ENCODE measurements around the gene RIC3. TPM values are rescaled to one million over a fixed set of nuclear protein-coding genes. Genes with fewer than 3 reads are reported as not detected.

Gene RIC3
- total RNA-seq, 1 donor from 2014 or later, result 8.9 TPM

DNA sequence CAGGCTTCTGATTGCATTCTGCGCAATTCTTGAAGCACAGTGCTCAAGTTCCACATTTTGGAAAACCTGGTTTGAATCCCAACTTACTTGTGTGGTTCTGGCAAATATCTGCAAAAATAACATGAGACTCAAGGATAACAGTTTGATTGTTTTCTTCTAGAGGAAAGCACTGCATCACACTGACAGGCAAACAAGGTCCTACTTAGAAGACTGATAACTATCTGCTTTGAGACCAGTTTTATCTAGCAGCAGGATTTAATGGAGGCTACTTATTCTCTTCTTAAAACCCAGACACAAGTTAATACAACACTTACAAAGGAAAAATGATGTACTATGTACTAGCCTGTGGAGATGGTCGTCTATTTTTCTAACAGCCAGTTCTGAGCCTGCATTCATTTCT is 41.4 kb downstream of the RIC3 start:
- Mint-ChIP-seq H3K27me3 (ENCODE audit: low read depth) (no peaks in the 10 kb centered on the region), H3K27ac (ENCODE audit: unreplicated experiment) (no peak overlapping the region), H3K9me3 (no peaks in the 10 kb centered on the region), H3K36me3 (ENCODE audit: low read depth) (no peaks in the 10 kb centered on the region), H3K4me1 (no peaks in the 10 kb centered on the region), H3K4me3 (no peak overlapping the region)
- DNase-seq (ENCODE audit: low read depth, low spot score), result no peak
- TF ChIP-seq, protein P1, sequence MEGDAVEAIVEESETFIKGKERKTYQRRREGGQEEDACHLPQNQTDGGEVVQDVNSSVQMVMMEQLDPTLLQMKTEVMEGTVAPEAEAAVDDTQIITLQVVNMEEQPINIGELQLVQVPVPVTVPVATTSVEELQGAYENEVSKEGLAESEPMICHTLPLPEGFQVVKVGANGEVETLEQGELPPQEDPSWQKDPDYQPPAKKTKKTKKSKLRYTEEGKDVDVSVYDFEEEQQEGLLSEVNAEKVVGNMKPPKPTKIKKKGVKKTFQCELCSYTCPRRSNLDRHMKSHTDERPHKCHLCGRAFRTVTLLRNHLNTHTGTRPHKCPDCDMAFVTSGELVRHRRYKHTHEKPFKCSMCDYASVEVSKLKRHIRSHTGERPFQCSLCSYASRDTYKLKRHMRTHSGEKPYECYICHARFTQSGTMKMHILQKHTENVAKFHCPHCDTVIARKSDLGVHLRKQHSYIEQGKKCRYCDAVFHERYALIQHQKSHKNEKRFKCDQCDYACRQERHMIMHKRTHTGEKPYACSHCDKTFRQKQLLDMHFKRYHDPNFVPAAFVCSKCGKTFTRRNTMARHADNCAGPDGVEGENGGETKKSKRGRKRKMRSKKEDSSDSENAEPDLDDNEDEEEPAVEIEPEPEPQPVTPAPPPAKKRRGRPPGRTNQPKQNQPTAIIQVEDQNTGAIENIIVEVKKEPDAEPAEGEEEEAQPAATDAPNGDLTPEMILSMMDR (conservative IDR thresholded peaks at IDR 0.05), result no peak

DNA sequence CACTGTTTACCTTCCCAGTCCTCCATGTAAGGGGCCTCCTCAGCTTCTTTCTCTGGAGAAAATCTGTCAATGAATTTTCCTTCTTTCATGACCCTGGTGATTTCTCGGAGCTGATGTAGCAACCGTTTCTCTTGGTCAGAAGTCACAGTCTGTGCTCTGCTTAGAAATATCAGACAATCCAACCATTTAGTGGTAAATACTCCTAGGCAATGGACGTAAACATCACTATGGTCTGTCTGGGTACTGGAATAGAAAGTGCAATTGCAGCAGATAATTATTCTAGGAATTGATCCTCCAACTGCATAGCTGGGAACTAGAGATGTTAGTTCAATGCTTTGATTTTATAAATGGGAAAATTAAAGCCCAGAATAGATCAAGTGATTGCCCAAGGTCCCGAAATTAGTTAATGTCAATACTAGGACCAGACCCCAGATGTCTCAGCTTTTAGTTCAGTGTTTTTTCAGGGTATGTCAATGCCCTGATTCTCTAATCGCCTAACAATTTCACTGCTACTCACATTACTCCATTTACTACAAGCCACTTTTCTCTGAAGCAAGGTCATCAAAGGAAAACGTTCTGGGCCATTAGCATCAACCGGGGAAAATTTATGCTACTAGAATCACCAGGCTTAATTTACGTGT is 42.1 kb downstream of the RIC3 start:
- TF ChIP-seq, protein P1 (conservative IDR thresholded peaks at IDR 0.05), result no peak
- no peak for DNase-seq (ENCODE audit: low read depth, low spot score)
- Mint-ChIP-seq H3K9me3 (no peaks in the 10 kb centered on the region), H3K4me1 (no peaks in the 10 kb centered on the region), H3K27me3 (ENCODE audit: low read depth) (no peaks in the 10 kb centered on the region), H3K36me3 (ENCODE audit: low read depth) (peaks cover 3% of the 10 kb centered on the region), H3K27ac (ENCODE audit: unreplicated experiment) (no peak overlapping the region), H3K4me3 (no peak overlapping the region)

DNA sequence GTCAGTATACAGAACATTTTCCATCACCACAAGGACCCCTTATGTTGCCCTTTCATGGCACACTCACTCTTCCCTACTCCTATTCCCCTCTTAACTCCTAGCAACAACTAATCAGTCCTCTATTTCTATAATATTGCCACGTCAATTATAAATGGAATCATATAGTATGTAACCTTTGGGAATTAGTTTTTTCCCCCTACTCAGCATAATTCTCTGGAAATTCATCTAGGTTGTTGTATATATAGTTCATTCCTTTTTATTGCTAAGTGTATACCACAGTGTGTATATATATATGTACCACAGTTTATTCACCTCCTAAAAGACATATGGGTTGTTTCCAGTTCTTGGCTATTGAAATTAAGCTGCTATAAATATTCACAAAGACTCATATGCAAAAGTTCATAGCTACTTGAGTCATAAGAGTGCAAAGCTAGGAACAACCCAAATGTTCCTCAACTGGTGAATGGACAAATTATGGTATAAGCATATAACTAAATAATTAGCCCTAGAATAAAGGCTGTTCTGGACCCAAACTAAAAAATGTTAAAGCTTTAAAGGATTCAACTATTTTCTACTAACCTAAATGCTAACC is 46.6 kb downstream of the RIC3 start:
- Mint-ChIP-seq H3K36me3 (ENCODE audit: low read depth) (peaks cover 14% of the 10 kb centered on the region), H3K4me1 (no peaks in the 10 kb centered on the region), H3K27me3 (ENCODE audit: low read depth) (no peaks in the 10 kb centered on the region), H3K4me3 (no peak overlapping the region), H3K27ac (ENCODE audit: unreplicated experiment) (no peak overlapping the region), H3K9me3 (peaks cover 11% of the 10 kb centered on the region)
- no peak for DNase-seq (ENCODE audit: low read depth, low spot score)
- TF ChIP-seq, protein P1 (conservative IDR thresholded peaks at IDR 0.05), result no peak

DNA sequence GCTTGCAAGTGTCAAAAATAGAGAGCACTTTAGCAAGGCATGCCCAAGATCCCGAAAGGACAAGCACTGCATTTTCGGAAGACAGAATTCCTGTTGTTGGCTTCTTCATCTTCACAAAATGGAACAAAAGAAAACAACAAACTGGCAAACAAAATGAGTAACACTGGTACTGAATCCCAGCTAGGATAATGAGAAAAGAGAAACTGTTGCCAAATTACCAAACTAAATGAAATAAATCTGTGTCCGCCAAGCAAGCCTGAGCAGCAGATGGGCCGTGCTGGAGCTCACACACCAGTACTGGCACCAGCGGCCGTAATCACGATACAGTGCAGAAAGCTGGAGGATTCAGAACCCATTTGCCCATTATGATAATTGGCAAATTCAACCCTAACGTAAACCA is 57.2 kb downstream of the RIC3 start:
- peaks cover 9% of the 10 kb centered on the region for H3K9me3 Mint-ChIP-seq
- no peak for DNase-seq (ENCODE audit: low read depth, low spot score)
- H3K4me1 Mint-ChIP-seq, result no peaks in the 10 kb centered on the region
- H3K4me3 Mint-ChIP-seq, result no peak overlapping the region
- no peaks in the 10 kb centered on the region for H3K27me3 Mint-ChIP-seq (ENCODE audit: low read depth)
- no peak overlapping the region for H3K27ac Mint-ChIP-seq (ENCODE audit: unreplicated experiment)
- H3K36me3 Mint-ChIP-seq (ENCODE audit: low read depth), result peaks cover 20% of the 10 kb centered on the region
- TF ChIP-seq, protein P1 (conservative IDR thresholded peaks at IDR 0.05), result no peak

DNA sequence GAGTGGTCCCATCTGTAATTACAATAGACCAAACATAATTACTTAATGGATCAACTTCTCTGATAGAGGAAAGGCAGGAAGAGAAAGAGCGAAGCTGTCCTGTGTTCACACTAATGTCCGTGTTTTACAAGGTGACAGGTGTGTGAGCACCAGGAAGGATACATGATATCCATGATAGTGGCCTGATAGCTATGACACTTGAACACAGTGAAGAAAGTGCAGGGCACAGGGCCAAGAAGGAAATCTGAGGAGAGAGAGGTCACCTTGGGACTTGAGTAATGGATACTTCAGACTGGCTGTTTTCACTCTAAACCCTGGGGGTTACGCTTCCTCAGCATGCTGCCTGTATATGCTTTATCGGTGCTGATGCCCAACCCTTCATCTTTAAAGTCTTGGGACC is 58.4 kb downstream of the RIC3 start:
- Mint-ChIP-seq H3K4me1 (no peaks in the 10 kb centered on the region), H3K4me3 (no peak overlapping the region), H3K36me3 (ENCODE audit: low read depth) (peaks cover 11% of the 10 kb centered on the region), H3K27ac (ENCODE audit: unreplicated experiment) (no peak overlapping the region), H3K27me3 (ENCODE audit: low read depth) (no peaks in the 10 kb centered on the region), H3K9me3 (peaks cover 9% of the 10 kb centered on the region)
- DNase-seq (ENCODE audit: low read depth, low spot score), result no peak
- TF ChIP-seq, protein P1 (conservative IDR thresholded peaks at IDR 0.05), result no peak
